ENCODE data around the gene ACP7. TPM values are rescaled to one million over a fixed set of nuclear protein-coding genes. Genes with fewer than 3 reads are reported as not detected.

Gene ACP7
- total and polyA plus RNA-seq, 2 of the 8 experiments (the other 6 are each of a cell fraction or from before 2014, with no cell fraction given) = 0.27 to 0.50 TPM

GRCh38 chr19:39080431-39080830, 3.7 kb upstream of the ACP7 start:
- Histone ChIP-seq H3K27me3 (replicated peaks in 1 of 4; ENCODE audit: control insufficient read depth in 3 of 4, extremely low read depth in 1 of 4, insufficient read depth in 3 of 4, low read length in 3 of 4) (peaks cover 3 to 30% (median 26%) of the 10 kb centered on the region in 4 experiments), H2AFZ (ENCODE audit: low read length) (no peak overlapping the region), H3K4ac (replicated peaks; ENCODE audit: insufficient read length, low read depth, low read length) (no peak overlapping the region), H3K79me2 (ENCODE audit: control insufficient read depth in 1 of 2, insufficient read depth in 2 of 2, low read length in 2 of 2) (no peaks in the 10 kb centered on the region), H3K79me1 (ENCODE audit: low read depth, low read length) (no peaks in the 10 kb centered on the region), H2BK12ac (ENCODE audit: low read depth, low read length) (no peak overlapping the region), H2BK20ac (ENCODE audit: low read length) (no peak overlapping the region), H3K36me3 (ENCODE audit: control insufficient read depth in 2 of 4, insufficient read depth in 4 of 4, low read length in 3 of 4) (no peaks in the 10 kb centered on the region), H4K91ac (replicated peaks; ENCODE audit: insufficient read length, low read length) (no peak overlapping the region), H4K20me1 (replicated peaks in 1 of 2; ENCODE audit: control insufficient read depth in 1 of 2, insufficient read depth in 2 of 2, low read length in 2 of 2) (no peaks in the 10 kb centered on the region), H3K23me2 (ENCODE audit: low read depth, low read length) (peaks cover 4% of the 10 kb centered on the region; the same call in 1 of the 2 replicates), H2AK5ac (ENCODE audit: low read depth, low read length) (no peak overlapping the region), H4K5ac (ENCODE audit: insufficient read length, low read depth, low read length) (no peak overlapping the region), H3K27ac (ENCODE audit: low read depth, low read length) (no peak overlapping the region), H3K4me1 (replicated peaks in 1 of 4; ENCODE audit: control insufficient read depth in 3 of 4, insufficient read depth in 4 of 4, low read length in 3 of 4) (peaks cover 0 to 8% (median 2%) of the 10 kb centered on the region in 4 experiments; a peak in 3 of 7 replicates), H3K18ac (ENCODE audit: extremely low read depth, low read length) (no peak overlapping the region), H3K56ac (replicated peaks; ENCODE audit: insufficient read length, low read depth, low read length) (no peak overlapping the region), H2BK120ac (replicated peaks; ENCODE audit: low read depth, low read length) (no peak overlapping the region), H2BK5ac (ENCODE audit: low read depth, low read length) (no peak overlapping the region), H3K4me3 (ENCODE audit: extremely low read depth in 1 of 4, insufficient read depth in 2 of 4, low read depth in 3 of 4, low read length in 4 of 4) (no peak overlapping the region), H3K9me3 (ENCODE audit: insufficient read depth in 2 of 2, low read depth in 1 of 2, low read length in 1 of 2) (no peaks in the 10 kb centered on the region), H3K9ac (replicated peaks in 1 of 4; ENCODE audit: extremely low read depth in 1 of 4, low read depth in 3 of 4, low read length in 3 of 4) (no peak overlapping the region), H4K8ac (ENCODE audit: extremely low read depth, insufficient read depth, low read length) (no peak overlapping the region), H3K14ac (ENCODE audit: insufficient read length) (no peak overlapping the region), H3K4me2 (ENCODE audit: insufficient read depth in 1 of 2, low read depth in 2 of 2, low read length in 2 of 2) (no peak overlapping the region), H2BK15ac (ENCODE audit: low read length) (no peak overlapping the region), H3K23ac (ENCODE audit: insufficient read length) (no peak overlapping the region)
- ChIA-PET CTCF (ENCODE audit: partially characterized antibody) (interaction anchor here (0.9 to 1.6 kb wide), 3 partner anchors 16 to 104 kb away, joined by 3 to 5 read pairs (median 3); no protein-coding TSS in a partner anchor), POLR2A (ENCODE audit: partially characterized antibody) (interaction anchor here (1.1 kb wide), 1 partner anchor 10 kb away, joined by 5 read pairs; no protein-coding TSS in a partner anchor)
- no peak for DNase-seq (ENCODE audit: low read depth in 1 of 2, low spot score in 2 of 2)
- FAIRE-seq = no peak
- TF ChIP-seq GTF2F1 (IDR thresholded peaks at IDR 0.05; ENCODE audit: borderline replicate concordance, low read depth, low read length) = no peak
- no peak for TF ChIP-seq EGR1 (IDR thresholded peaks at IDR 0.05; ENCODE audit: borderline replicate concordance, low read depth, low read length)
- no peak for TF ChIP-seq SUZ12 (IDR thresholded peaks at IDR 0.05; ENCODE audit: low read length)
- TF ChIP-seq RXRA (IDR thresholded peaks at IDR 0.05; ENCODE audit: insufficient read depth, low read depth, low read length) = no peak
- no peak for TF ChIP-seq POU5F1 (IDR thresholded peaks at IDR 0.05; ENCODE audit: low read depth, low read length)
- 77% methylated on average over 3 of the region's 3 CpGs; no CpG with 5 or more reads in 1 of the 2 experiments for WGBS, 2 experiments (ENCODE audit: extremely low coverage in 1 of 2, insufficient coverage in 1 of 2, insufficient read length in 1 of 2, insufficient replicate concordance in 2 of 2, low coverage in 1 of 2, low lambda C conversion rate in 2 of 2, missing lambda C conversion rate in 1 of 2)
